Measurements from ENCODE around the gene PCDHA11. TPM values are rescaled to one million over a fixed set of nuclear protein-coding genes. Genes with fewer than 3 reads are reported as not detected.
A peak's percentile ranks its signal among the peaks of the same experiment; 100 is the strongest.
"Not testable (repeated sequence)": the region's sequence is repeated elsewhere in the genome, so short reads cannot be mapped to it uniquely, and the experiment has no call there.

Gene PCDHA11, protein sequence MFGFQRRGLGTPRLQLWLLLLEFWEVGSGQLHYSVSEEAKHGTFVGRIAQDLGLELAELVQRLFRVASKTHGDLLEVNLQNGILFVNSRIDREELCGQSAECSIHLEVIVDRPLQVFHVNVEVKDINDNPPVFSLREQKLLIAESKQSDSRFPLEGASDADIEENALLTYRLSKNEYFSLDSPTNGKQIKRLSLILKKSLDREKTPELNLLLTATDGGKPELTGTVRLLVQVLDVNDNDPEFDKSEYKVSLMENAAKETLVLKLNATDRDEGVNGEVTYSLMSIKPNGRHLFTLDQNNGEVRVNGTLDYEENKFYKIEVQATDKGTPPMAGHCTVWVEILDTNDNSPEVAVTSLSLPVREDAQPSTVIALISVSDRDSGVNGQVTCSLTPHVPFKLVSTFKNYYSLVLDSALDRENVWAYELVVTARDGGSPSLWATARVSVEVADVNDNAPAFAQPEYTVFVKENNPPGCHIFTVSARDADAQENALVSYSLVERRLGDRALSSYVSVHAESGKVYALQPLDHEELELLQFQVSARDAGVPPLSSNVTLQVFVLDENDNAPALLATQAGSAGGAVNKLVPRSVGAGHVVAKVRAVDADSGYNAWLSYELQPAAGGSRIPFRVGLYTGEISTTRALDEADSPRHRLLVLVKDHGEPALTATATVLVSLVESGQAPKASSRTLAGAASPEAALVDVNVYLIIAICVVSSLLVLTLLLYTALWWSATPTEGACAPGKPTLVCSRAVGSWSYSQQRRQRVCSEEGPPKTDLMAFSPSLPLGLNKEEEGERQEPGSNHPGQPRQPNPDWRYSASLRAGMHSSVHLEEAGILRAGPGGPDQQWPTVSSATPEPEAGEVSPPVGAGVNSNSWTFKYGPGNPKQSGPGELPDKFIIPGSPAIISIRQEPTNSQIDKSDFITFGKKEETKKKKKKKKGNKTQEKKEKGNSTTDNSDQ
- not detected for total RNA-seq

DNA sequence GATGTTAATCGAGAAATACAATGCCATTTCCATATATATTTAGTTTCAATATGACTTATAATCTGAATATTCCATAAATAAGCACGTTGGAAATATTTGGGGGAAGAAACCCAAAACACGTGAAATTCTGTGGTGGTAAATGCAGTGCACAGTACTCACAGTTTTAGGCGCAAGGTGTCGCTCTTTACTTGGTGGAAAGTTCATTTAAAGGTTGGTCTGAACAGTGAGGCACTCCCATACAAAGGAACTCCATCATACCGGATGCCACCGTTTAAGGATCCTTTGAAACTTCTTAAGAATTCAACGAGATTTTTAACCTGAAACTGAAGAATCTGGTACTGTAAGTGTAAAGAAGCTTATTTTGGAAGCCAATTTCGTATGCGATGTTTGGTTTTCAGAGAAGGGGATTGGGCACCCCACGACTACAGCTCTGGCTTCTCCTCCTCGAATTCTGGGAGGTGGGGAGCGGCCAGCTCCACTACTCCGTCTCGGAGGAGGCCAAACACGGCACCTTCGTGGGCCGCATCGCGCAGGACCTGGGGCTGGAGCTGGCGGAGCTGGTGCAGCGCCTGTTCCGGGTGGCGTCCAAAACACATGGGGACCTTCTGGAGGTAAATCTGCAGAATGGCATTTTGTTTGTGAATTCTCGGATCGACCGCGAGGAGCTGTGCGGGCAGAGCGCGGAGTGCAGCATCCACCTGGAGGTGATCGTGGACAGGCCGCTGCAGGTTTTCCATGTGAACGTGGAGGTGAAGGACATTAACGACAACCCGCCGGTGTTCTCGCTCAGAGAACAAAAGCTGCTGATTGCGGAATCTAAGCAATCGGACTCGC, at the start of gene PCDHA11:
Gene PCDHA11 (plus strand): TSS at position 237 of the 834 bp plus-strand sequence. CDS start 147 bp downstream, at position 384.
- H3K27me3 Mint-ChIP-seq: no peaks in the 10 kb centered on the region
- ChIA-PET CTCF (interaction anchor here (0.6 kb wide), 1 partner anchor 526 kb away, joined by 3 read pairs; no protein-coding TSS in a partner anchor), POLR2A (no interaction called here)
- no peak for DNase-seq
- H3K4me1 Mint-ChIP-seq: no peaks in the 10 kb centered on the region
- no peak within 1 kb of the TSS for H3K4me3 Mint-ChIP-seq
- peaks cover 12% of the 10 kb centered on the region for H3K9me3 Mint-ChIP-seq
- peak within 1 kb of the TSS; percentile 35 for H3K27ac Mint-ChIP-seq
- peaks cover 4% of the 10 kb centered on the region for H3K36me3 Mint-ChIP-seq (ENCODE audit: low read depth)

DNA sequence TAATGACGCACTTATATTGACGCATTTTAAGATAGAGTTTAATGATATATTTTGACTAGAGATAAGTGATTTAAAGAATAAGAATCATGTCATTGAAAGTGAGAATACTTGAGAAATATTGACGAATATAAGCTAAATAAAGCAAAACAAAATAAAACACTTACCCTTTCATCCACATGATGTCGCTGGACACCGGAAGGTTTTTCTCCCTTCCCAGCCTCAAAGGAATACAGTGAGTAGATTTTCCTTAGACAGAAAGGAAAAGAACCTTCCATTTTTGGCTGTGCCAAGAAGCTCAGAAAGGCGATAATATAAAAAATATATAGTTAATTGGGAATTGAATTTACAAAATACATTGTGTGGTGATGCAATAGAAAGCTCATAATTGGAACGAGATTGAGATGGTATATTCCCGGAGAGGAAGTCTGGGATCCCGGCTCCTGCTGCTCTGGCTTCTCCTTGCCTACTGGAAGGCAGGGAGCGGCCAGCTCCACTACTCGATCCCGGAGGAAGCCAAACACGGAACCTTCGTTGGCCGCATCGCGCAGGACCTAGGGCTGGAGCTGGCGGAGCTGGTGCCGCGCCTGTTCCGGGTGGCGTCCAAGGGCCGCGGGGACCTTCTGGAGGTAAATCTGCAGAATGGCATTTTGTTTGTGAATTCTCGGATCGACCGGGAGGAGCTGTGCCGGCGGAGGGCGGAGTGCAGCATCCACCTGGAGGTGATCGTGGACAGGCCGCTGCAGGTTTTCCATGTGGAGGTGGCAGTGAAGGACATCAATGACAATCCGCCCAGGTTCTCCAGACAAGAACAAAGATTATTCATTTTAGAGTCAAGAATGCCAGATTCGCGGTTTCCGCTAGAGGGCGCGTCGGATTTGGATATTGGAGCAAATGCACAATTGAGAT, 47.1 kb upstream of the PCDHA11 start, which contains the start of gene PCDHA5:
Gene PCDHA5 (plus strand): TSS at position 239 of the 906 bp plus-strand sequence.
- no peaks in the 10 kb centered on the region for H3K36me3 Mint-ChIP-seq (ENCODE audit: low read depth)
- POLR2A ChIA-PET: no interaction called here

DNA sequence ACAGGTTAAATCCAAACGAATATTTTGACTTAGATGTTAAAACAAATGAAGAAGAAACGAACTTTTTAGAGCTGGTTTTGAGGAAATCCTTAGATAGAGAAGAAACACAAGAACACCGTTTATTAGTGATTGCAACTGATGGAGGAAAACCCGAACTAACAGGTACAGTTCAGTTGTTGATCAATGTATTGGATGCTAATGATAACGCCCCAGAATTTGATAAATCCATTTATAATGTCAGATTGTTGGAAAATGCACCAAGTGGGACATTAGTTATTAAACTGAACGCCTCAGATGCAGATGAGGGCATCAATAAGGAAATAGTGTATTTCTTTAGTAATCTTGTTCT, 46.5 kb upstream of the PCDHA11 start:
- no peak for DNase-seq
- CTCF ChIA-PET: interaction anchor here (1.3 to 1.5 kb wide), 2 partner anchors 10 to 17 kb away, joined by 3 to 4 read pairs; no protein-coding TSS in a partner anchor
- Mint-ChIP-seq H3K4me3 (no peak overlapping the region), H3K27ac (no peak overlapping the region), H3K27me3 (no peaks in the 10 kb centered on the region), H3K4me1 (no peaks in the 10 kb centered on the region), H3K36me3 (ENCODE audit: low read depth) (no peaks in the 10 kb centered on the region), H3K9me3 (peaks cover 11% of the 10 kb centered on the region)
- POLR2A ChIA-PET: no interaction called here

More for the DNA sequence above, 47.1 kb upstream of the PCDHA11 start, which contains the start of gene PCDHA5:
- CTCF ChIA-PET: interaction anchor here (1.3 to 1.5 kb wide), 2 partner anchors 9 to 16 kb away, joined by 3 to 4 read pairs; no protein-coding TSS in a partner anchor
- no peaks in the 10 kb centered on the region for H3K4me1 Mint-ChIP-seq
- H3K4me3 Mint-ChIP-seq: no peak within 1 kb of the TSS
- H3K27me3 Mint-ChIP-seq: no peaks in the 10 kb centered on the region
- peaks cover 8% of the 10 kb centered on the region for H3K9me3 Mint-ChIP-seq
- H3K27ac Mint-ChIP-seq: no peak within 1 kb of the TSS
- DNase-seq: no peak

DNA sequence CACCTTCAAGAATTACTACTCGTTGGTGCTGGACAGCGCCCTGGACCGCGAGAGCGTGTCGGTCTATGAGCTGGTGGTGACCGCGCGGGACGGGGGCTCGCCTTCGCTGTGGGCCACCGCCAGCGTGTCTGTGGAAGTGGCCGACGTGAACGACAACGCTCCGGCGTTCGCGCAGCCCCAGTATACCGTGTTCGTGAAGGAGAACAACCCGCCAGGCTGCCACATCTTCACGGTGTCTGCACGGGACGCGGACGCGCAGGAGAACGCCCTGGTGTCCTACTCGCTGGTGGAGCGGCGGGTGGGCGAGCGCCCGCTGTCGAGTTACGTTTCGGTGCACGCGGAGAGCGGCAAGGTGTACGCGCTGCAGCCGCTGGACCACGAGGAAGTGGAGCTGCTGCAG, 45.8 kb upstream of the PCDHA11 start:
- CTCF ChIA-PET; H3K36me3 Mint-ChIP-seq (ENCODE audit: low read depth); H3K4me1 Mint-ChIP-seq; POLR2A ChIA-PET; DNase-seq; H3K4me3 Mint-ChIP-seq; H3K27ac Mint-ChIP-seq; H3K27me3 Mint-ChIP-seq: not testable (repeated sequence)
- peaks cover 14% of the 10 kb centered on the region for H3K9me3 Mint-ChIP-seq

DNA sequence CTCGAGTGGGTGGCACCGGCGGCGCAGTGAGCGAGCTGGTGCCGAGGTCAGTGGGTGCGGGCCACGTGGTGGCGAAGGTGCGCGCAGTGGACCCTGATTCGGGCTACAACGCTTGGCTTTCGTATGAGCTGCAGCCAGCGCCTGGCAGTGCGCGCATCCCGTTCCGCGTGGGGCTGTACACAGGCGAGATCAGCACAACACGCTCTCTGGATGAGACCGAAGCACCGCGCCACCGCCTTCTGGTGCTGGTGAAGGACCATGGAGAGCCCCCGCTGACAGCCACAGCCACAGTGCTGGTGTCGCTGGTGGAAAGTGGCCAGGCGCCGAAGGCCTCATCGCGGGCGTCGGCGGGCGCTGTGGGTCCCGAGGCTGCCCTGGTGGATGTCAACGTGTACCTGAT, 45.3 kb upstream of the PCDHA11 start:
- Mint-ChIP-seq H3K4me1 (no peaks in the 10 kb centered on the region), H3K36me3 (ENCODE audit: low read depth) (peaks cover 5% of the 10 kb centered on the region), H3K27me3 (no peaks in the 10 kb centered on the region), H3K4me3 (no peak overlapping the region), H3K9me3 (peaks cover 16% of the 10 kb centered on the region), H3K27ac (no peak overlapping the region)
- ChIA-PET CTCF (no interaction called here), POLR2A (no interaction called here)
- no peak for DNase-seq

DNA sequence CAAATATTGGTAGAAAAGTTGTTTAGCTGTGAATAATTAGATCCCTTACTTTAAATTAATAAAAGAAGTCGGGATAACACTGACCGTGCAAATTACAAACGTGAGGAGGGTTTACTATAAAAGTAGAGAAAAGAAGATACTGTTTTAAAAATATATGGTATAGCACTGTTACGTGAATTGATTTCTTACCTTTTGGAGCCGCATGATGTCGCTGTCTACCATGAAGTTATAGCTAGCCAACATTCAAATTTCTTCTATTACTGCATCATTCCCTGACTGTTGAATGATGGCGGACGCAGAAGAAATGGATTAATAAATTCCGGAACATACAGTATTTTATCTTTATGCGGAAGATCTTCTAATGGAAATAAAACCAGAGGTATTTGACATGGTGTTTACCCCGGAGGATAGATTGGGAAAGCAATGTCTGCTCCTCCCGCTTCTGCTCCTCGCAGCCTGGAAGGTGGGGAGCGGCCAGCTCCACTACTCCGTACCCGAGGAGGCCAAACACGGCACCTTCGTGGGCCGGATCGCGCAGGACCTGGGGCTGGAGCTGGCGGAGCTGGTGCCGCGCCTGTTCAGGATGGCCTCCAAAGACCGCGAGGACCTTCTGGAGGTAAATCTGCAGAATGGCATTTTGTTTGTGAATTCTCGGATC, 40.9 kb upstream of the PCDHA11 start, which contains the start of gene PCDHA6:
Gene PCDHA6 (plus strand): TSS at position 257 of the 658 bp plus-strand sequence. CDS start 132 bp downstream, at position 389.
- Mint-ChIP-seq H3K27me3 (peaks cover 4% of the 10 kb centered on the region), H3K9me3 (peaks cover 17% of the 10 kb centered on the region), H3K4me1 (no peaks in the 10 kb centered on the region), H3K36me3 (ENCODE audit: low read depth) (peaks cover 8% of the 10 kb centered on the region), H3K4me3 (no peak within 1 kb of the TSS), H3K27ac (no peak within 1 kb of the TSS)
- CTCF ChIA-PET: no interaction called here
- POLR2A ChIA-PET: no interaction called here
- no peak for DNase-seq

DNA sequence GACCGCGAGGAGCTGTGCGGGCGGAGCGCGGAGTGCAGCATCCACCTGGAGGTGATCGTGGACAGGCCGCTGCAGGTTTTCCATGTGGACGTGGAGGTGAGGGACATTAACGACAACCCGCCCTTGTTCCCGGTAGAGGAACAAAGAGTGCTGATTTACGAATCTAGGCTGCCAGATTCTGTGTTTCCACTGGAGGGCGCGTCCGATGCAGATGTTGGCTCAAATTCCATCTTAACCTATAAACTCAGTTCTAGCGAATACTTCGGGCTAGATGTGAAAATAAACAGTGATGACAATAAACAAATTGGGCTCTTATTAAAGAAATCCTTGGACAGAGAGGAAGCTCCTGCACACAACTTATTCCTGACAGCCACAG, 40.4 kb upstream of the PCDHA11 start:
- Mint-ChIP-seq H3K9me3 (peaks cover 20% of the 10 kb centered on the region), H3K27me3 (peaks cover 5% of the 10 kb centered on the region), H3K4me3 (no peak overlapping the region), H3K27ac (no peak overlapping the region), H3K4me1 (no peaks in the 10 kb centered on the region), H3K36me3 (ENCODE audit: low read depth) (peaks cover 8% of the 10 kb centered on the region)
- ChIA-PET CTCF (no interaction called here), POLR2A (no interaction called here)
- DNase-seq: no peak

DNA sequence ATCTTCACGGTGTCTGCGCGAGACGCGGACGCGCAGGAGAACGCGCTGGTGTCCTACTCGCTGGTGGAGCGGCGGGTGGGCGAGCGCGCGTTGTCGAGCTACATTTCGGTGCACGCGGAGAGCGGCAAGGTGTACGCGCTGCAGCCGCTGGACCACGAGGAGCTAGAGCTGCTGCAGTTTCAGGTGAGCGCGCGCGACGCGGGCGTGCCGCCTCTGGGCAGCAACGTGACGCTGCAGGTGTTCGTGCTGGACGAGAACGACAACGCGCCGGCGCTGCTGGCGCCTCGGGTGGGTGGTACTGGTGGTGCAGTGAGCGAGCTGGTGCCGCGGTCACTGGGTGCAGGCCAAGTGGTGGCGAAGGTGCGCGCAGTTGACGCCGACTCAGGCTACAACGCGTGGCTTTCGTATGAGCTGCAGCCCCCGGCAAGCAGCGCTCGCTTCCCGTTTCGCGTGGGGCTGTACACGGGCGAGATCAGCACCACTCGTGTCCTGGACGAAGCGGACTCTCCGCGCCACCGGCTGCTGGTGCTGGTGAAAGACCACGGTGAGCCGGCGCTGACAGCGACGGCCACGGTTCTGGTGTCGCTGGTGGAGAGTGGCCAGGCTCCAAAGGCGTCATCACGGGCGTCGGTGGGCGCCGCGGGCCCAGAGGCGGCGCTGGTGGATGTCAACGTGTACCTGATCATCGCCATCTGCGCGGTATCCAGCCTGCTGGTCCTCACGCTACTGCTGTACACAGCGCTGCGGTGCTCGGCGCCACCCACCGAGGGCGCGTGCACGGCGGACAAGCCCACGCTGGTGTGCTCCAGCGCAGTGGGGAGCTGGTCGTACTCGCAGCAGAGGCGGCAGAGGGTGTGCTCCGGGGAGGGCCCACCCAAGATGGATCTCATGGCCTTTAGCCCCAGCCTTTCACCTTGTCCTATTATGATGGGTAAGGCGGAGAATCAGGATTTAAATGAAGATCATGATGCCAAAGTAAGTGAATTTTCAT, 39.0 kb upstream of the PCDHA11 start:
- Mint-ChIP-seq H3K9me3 (peaks cover 26% of the 10 kb centered on the region), H3K36me3 (ENCODE audit: low read depth) (peaks cover 13% of the 10 kb centered on the region)
- H3K4me3 Mint-ChIP-seq, H3K27ac Mint-ChIP-seq, CTCF ChIA-PET, DNase-seq, H3K27me3 Mint-ChIP-seq, POLR2A ChIA-PET, H3K4me1 Mint-ChIP-seq: not testable (repeated sequence)

DNA sequence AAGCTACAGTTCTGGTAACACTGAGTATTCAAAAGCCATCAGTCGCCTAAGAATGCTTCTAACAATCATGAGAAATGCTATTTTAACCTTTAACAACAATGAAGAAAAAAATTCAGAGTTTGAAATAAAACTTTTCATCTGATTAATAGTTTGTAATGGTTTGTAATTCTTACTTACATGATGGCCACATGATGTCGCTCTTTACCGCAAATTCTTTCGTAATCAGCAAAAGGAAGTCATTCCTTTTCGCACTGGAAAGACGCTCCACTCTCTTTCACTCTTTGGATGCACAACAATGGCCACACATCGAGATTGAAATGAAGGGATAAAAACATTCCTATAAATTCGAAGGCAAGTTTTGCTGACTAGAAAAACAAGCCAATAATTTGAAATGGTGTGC, 34.8 kb upstream of the PCDHA11 start, which contains the start of gene PCDHA7:
Gene PCDHA7 (plus strand): TSS at position 277 of the 400 bp plus-strand sequence. CDS start 115 bp downstream, at position 392.
- Mint-ChIP-seq H3K27me3 (peaks cover 5% of the 10 kb centered on the region), H3K36me3 (ENCODE audit: low read depth) (peaks cover 4% of the 10 kb centered on the region), H3K4me1 (no peaks in the 10 kb centered on the region), H3K27ac (no peak within 1 kb of the TSS), H3K4me3 (no peak within 1 kb of the TSS), H3K9me3 (peaks cover 15% of the 10 kb centered on the region)
- no peak for DNase-seq
- ChIA-PET POLR2A (no interaction called here), CTCF (no interaction called here)

DNA sequence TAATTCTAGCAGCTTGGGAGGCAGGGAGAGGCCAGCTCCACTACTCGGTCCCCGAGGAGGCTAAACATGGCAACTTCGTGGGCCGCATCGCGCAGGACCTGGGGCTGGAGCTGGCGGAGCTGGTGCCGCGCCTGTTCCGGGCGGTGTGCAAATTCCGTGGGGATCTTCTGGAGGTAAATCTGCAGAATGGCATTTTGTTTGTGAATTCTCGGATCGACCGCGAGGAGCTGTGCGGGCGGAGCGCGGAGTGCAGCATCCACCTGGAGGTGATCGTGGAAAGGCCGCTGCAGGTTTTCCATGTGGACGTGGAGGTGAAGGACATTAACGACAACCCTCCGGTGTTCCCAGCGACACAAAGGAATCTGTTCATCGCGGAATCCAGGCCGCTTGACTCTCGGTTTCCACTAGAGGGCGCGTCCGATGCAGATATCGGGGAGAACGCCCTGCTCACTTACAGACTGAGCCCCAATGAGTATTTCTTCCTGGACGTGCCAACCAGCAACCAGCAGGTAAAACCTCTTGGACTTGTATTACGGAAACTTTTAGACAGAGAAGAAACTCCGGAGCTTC, 34.2 kb upstream of the PCDHA11 start:
- DNase-seq; POLR2A ChIA-PET; H3K27me3 Mint-ChIP-seq; H3K4me1 Mint-ChIP-seq; H3K36me3 Mint-ChIP-seq (ENCODE audit: low read depth); H3K4me3 Mint-ChIP-seq; CTCF ChIA-PET; H3K27ac Mint-ChIP-seq: not testable (repeated sequence)
- peaks cover 13% of the 10 kb centered on the region for H3K9me3 Mint-ChIP-seq

All from activated CD4-positive, alpha-beta memory T cell treated with anti-CD3 and anti-CD28 coated beads, Interleukin-2, amount 10 ng/mL, durations not matched to agents 7 days and 5 days (primary cell).